HEK293T (cell line): ENCODE data around the gene NODAL.
"Not testable (repeated sequence)": the region's sequence is repeated elsewhere in the genome, so short reads cannot be mapped to it uniquely, and the experiment has no call there.

ENCODE experiments used
- CTCF ChIA-PET: fragments of 350-600 bp; formaldehyde crosslinking; extraction: SDS; loops from one replicate; lab custom pipeline; 2021; ENCODE audit warnings: antibody characterized with exemption, inconsistent platforms; lab: Yijun Ruan, JAX
- POLR2A ChIA-PET: fragments of 350-600 bp; formaldehyde crosslinking; extraction: SDS; loops from one replicate; lab custom pipeline; 2020; ENCODE audit warnings: antibody characterized with exemption, inconsistent platforms; lab: Yijun Ruan, JAX
- DNase-seq: peaks from one replicate; pipeline ENCODE4 v3.0.0; 2012; ENCODE audit warnings: mixed read lengths; ENCODE audit errors: extremely low spot score
- ARNT ChIP-seq: fragments of 450-650 bp; IDR thresholded peaks from 2 replicates; pipeline ENCODE4 v1.6.1; 2017; ENCODE audit warnings: mild to moderate bottlenecking
- BHLHE40 ChIP-seq: fragments of 450-650 bp; IDR thresholded peaks from 2 replicates; pipeline ENCODE4 v1.6.1; 2016; ENCODE audit warnings: mild to moderate bottlenecking, moderate library complexity, borderline replicate concordance
- CTBP1 ChIP-seq: fragments of 450-650 bp; IDR thresholded peaks from 2 replicates; pipeline ENCODE4 v1.6.1; 2016; ENCODE audit warnings: borderline replicate concordance
- ELF4 ChIP-seq: fragments of 450-650 bp; IDR thresholded peaks from 2 replicates; pipeline ENCODE4 v1.6.1; 2017; ENCODE audit warnings: antibody characterized with exemption
- FOXA1 ChIP-seq: fragments of 450-650 bp; IDR thresholded peaks from 2 replicates; pipeline ENCODE4 v1.6.1; 2016; ENCODE audit warnings: mild to moderate bottlenecking
- FOXK2 ChIP-seq: fragments of 450-650 bp; IDR thresholded peaks from 2 replicates; pipeline ENCODE4 v1.6.1; 2016; ENCODE audit warnings: mild to moderate bottlenecking
- FOXM1 ChIP-seq: fragments of 450-650 bp; IDR thresholded peaks from 2 replicates; pipeline ENCODE4 v1.6.1; 2017; ENCODE audit warnings: mild to moderate bottlenecking, borderline replicate concordance
- HDGF ChIP-seq: fragments of 450-650 bp; IDR thresholded peaks from 2 replicates; pipeline ENCODE4 v1.6.1; 2017; ENCODE audit warnings: antibody characterized with exemption, borderline replicate concordance
- L3MBTL2 ChIP-seq: fragments of 450-650 bp; conservative IDR thresholded peaks from 2 replicates; pipeline ENCODE4 v1.6.1; 2016; ENCODE audit warnings: mild to moderate bottlenecking
- LEF1 ChIP-seq: fragments of 450-650 bp; IDR thresholded peaks from 2 replicates; pipeline ENCODE4 v1.6.1; 2017; ENCODE audit warnings: mild to moderate bottlenecking, borderline replicate concordance
- NFRKB ChIP-seq: fragments of 450-650 bp; IDR thresholded peaks from 2 replicates; pipeline ENCODE4 v1.6.1; 2016; ENCODE audit warnings: mild to moderate bottlenecking, moderate library complexity
- PKNOX1 ChIP-seq: fragments of 450-650 bp; IDR thresholded peaks from 2 replicates; pipeline ENCODE4 v1.6.1; 2016
- SP1 ChIP-seq: fragments of 450-650 bp; IDR thresholded peaks from 2 replicates; pipeline ENCODE4 v1.6.1; 2017
- SUZ12 ChIP-seq: fragments of 450-650 bp; IDR thresholded peaks from 2 replicates; pipeline ENCODE4 v1.6.1; 2016; ENCODE audit warnings: mild to moderate bottlenecking
- TARDBP ChIP-seq: fragments of 450-650 bp; IDR thresholded peaks from 2 replicates; pipeline ENCODE4 v1.6.1; 2016
- ZNF384 ChIP-seq: fragments of 450-650 bp; IDR thresholded peaks from 2 replicates; pipeline ENCODE4 v1.6.1; 2016

NODAL gene

DNA sequence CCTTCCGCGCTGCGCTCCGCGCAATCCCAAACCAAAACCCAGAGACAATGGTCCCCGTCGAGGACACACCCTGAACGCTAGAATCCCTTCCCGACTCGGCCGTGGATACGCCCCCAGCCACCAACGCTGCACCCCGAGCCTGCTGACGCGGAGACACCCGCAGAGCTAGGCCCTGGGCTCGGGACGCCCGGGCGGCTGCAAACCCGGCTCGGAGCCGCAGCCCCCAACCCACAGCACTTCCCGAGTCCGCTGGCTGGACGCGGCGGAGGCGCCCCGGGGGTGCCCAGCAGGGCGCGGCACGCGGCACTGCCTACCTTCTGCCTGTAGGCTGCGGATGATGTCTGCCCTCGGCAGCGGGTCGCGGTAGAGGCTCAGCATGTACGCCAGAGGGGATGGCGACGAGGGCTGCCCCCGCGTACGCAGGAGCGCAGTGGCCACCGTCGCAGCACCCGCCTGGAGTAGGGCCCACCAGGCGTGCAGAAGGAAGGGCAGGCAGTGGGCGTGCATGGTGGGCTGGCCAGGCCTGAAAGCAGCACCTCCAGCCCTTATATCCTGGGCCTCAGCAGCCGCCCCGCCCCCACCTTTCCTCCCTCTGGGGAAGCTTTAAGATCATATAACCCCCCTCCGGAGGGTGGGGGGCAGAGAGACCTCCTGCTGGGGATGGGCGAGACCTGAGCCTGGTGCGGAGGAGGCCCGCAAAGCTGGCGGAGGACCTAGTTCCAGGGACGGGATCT, at the start of gene NODAL:
NODAL (minus strand) TSS at position 521 of the 734 bp plus-strand sequence; CDS start at position 507, 14 bp downstream.
- no peak for DNase-seq
- ChIA-PET POLR2A (no interaction called here), CTCF (no interaction called here)
- no peak for TF ChIP-seq ZNF384
- no peak for TF ChIP-seq BHLHE40
- no peak for TF ChIP-seq SP1
- TF ChIP-seq SUZ12 = no peak
- no peak for TF ChIP-seq ELF4
- TF ChIP-seq LEF1 = no peak
- TF ChIP-seq FOXA1 = no peak
- TF ChIP-seq NFRKB = no peak
- no peak for TF ChIP-seq ARNT
- TF ChIP-seq FOXM1 = no peak
- no peak for TF ChIP-seq L3MBTL2

GRCh38 chr10:70490142-70490541, 48.7 kb upstream of the NODAL start:
- POLR2A ChIA-PET = no interaction called here
- TF ChIP-seq ARNT (no peak), TARDBP (no peak), SP1 (no peak), LEF1 (no peak), SUZ12 (no peak), ELF4 (no peak), NFRKB (no peak), CTBP1 (no peak), PKNOX1 (no peak), ZNF384 (no peak), HDGF (no peak), FOXA1 (no peak)
- no peak for DNase-seq
- CTCF ChIA-PET = no interaction called here

GRCh38 chr10:70487824-70488223, 46.3 kb upstream of the NODAL start:
- ChIA-PET POLR2A (no interaction called here), CTCF (no interaction called here)
- no peak for TF ChIP-seq PKNOX1
- TF ChIP-seq ELF4 = no peak
- no peak for TF ChIP-seq FOXK2
- TF ChIP-seq FOXM1 = no peak
- no peak for TF ChIP-seq ARNT
- TF ChIP-seq L3MBTL2 = no peak
- no peak for DNase-seq

DNA sequence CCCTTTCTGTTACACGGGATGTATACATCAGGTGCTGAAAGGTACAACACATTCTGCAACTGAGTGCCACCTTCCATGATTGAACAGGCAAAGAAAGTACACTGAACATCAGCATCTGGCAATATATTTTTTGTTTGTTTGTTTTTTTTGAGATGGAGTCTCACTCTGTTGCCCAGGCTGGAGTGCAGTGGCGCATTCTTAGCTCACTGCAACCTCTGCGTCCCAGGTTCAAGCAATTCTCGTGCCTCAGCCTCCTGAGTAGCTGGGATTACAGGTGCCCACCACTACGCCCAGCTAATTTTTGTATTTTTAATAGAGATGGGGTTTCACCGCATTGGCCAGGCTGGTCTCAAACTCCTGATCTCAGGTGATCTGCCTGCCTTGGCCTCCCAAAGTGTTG, 42.4 kb upstream of the NODAL start:
- DNase-seq, POLR2A ChIA-PET, CTCF ChIA-PET: not testable (repeated sequence)

- ChIA-PET POLR2A (no interaction called here), CTCF (no interaction called here)
- DNase-seq = no peak
- TF ChIP-seq TARDBP (no peak), FOXM1 (no peak), SP1 (no peak), ELF4 (no peak), LEF1 (no peak), CTBP1 (no peak), FOXK2 (no peak), BHLHE40 (no peak)
These were observed 41.7 kb upstream of the NODAL start for GRCh38 chr10:70482982-70483760.

GRCh38 chr10:70481831-70482530, 40.5 kb upstream of the NODAL start:
- DNase-seq = no peak
- no peak for TF ChIP-seq FOXM1
- TF ChIP-seq ZNF384 = no peak
- no peak for TF ChIP-seq FOXK2
- TF ChIP-seq SP1 = no peak
- no peak for TF ChIP-seq LEF1
- TF ChIP-seq FOXA1 = no peak
- no peak for TF ChIP-seq L3MBTL2
- no peak for TF ChIP-seq CTBP1
- no peak for TF ChIP-seq BHLHE40
- no peak for TF ChIP-seq TARDBP
- no peak for TF ChIP-seq PKNOX1
- POLR2A ChIA-PET = no interaction called here
- CTCF ChIA-PET = no interaction called here
